Measurements from ENCODE around the gene PYROXD2. TPM values are rescaled to one million over a fixed set of nuclear protein-coding genes. Genes with fewer than 3 reads are reported as not detected.
"Not testable (repeated sequence)": the region's sequence is repeated elsewhere in the genome, so short reads cannot be mapped to it uniquely, and the experiment has no call there.

Gene PYROXD2
- total RNA-seq, 1 donor from 2014 or later: 8.6 TPM

DNA sequence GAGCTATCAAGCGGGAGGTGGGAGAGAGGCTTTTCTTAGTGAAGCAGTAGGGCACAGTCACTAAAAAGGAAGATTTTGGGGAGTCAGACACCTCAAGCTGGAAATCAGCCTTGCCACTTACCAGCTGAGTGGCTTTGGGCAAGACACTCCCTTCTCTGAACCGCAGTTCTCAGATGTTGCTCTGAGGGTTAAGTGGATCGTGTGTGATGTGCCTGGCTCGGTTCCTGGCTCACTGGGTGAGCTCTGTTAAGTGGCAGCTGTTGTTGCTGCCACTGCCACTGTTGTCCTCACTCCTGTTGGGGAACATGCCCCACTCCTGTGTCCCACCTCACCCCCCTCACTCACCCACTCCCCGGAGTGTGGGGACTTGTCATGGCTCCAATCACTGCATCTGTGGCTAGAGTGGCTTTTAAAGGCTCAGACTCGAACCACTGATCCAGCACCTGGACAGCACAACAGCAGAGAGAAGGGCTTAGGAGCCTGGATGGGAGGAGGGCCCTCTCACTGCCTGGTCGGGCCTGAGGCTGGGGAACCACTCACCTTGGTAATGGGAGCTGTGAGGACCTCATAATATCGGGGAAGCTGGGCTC, 20.0 kb downstream of the PYROXD2 start:
- intact Hi-C loops (cut with micrococcal nuclease): no loop called here

DNA sequence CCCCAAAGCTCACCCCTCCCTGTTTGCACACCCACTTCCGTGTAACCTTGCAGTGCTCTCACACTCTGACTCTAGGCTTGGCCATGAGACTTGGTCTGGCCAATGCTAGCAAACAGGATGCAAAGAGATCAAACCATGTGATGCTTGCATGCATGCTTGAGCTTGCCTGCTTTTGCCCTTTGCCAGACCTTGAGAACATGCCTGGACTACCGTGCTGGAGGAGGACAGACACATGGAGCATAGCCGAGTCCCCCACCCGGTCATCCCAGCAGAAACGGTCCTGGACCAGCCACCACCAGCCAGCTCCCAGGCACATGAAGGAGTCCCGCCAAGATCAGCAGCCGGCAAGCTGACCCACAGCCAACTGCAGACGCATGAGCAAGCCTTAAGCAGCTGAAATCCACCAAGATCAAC, 23.4 kb downstream of the PYROXD2 start:
- intact Hi-C loops (cut with micrococcal nuclease): no loop called here

DNA sequence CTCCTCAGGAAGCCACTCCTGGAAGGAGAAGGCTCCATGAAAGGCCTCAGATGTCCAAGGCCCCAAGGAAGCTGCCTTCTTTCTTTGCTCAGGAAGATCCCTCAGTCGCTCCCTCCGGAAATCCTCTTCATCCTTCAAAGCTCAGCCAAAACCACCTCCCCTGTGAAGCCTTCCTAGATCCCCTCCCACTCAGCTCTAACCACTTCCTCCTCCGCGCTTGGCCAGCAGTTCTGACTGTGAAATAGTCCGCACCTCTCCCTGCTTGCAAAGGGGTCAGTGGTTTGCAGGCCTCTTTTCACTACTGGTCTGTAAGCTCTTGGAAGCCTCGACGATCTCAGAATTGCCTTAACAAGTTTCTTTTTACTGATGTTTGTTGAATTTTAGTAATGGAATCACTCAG, 23.9 kb downstream of the PYROXD2 start:
- intact Hi-C loops (cut with micrococcal nuclease): no loop called here

DNA sequence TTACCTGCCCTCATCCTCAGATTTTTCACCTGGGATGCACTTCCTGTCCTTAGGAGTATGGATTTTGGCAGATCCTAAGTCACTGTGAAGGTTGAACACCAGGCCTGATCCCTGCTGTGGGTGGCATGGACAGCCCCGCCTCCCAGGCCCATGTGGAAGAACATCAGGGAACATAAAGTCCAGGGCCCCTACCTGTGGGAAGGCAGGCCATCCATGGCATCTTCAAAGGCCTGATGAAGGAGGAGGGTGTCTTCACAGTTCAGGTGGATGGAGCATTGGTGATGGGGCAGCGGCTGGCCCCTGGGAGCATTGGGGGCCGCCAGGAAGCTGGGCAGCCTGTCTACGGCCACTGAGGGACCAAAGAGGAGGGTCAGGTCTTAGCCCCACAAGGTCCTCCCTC, 24.6 kb downstream of the PYROXD2 start:
- intact Hi-C loops (cut with micrococcal nuclease): no loop called here

DNA sequence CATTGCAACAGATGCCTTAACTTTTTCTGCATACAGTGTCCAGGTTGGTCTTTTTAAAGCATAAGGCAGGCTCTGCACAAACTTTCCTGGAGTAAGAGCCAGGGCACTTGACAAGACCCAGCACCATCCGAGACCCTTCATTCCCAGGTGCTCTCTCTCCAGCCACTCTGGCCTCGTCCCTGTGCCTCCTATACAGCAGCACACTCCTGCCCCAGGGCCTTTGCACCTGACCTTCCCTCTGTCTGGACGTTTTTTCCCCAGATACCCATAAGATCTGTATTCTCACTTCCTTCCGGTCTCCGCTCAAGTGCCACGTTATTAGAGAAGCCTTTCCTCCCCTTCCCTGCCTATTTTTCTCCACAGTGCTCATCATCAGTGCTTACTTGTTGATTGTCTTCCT, 25.6 kb downstream of the PYROXD2 start:
- intact Hi-C loops (cut with micrococcal nuclease): no loop called here

DNA sequence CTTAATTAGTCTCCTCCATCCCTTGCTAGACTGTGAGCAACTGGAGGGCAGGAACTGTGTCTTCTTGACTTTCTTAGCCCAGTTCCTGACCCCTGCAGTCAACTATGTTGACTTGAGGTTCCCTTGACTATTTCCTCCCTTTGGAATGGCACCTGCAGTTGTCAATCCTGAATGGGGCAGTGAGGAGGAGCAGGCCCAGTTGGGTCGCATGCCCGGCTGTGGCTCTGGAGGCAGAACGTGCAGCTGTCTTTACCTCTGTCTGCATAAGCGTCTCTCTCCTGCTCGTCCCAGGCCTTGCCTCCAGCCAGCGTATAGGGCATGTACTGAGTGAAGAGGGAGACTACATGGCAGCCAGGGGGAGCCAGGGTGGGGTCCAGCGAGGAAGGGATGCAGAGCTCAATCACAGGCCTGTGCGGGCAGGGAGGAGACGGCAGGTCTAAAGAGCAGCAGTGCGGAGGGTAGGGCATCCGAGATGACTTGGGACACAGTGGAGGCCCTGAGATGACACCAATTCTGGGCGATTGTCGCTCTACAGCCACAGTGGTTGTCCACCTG, 26.8 kb downstream of the PYROXD2 start:
- intact Hi-C loops (cut with micrococcal nuclease): no loop called here

DNA sequence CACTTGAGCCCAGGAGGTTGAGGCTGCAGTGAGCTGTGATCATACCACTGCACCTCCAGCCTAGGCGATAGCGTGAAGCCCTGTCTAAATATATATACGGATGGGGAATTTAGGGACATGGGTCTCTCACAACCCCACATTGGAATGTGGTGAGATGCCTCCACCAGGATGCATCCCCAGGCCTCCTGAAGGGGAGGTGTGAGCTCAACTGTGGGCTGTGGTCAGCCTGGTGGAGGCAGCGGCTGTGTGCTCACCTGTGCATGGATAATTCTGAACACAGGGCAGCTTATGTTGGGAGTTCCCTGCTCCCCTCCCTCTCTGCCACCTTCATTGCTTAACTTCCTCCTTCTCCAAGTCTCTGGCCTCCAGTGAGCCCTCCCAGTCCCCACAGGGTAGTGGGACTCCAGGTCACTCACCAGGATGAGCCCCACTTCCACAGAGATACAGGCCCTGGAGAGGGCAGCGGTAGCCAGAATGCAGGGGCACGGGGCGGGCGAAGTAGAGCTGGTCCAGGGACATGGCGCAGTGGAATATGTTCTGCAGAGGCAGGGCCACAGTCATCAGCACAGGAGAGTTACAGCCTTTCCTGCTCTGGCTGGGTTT, 30.4 kb downstream of the PYROXD2 start:
- intact Hi-C loops (cut with micrococcal nuclease): no loop called here

DNA sequence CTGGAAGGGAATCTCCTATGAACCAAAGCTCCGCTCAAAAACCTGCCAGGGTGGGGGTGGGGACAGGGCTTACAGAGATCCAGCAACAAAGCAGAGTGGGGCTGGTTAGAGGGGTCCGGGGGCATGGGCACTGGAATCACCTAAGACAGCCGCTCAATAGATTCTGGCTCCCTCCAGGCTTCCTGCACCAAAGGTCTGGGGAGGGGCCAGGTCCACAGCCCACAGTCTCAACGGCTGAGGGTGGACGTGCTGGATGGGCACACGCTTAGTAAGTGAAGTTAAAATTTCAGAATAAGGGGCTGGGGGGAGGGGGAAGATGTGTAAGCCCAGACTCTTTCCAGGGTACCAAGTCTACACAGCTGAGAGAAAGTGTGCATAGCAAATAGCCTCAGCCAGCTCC, 31.1 kb downstream of the PYROXD2 start:
- intact Hi-C loops (cut with micrococcal nuclease): no loop called here

DNA sequence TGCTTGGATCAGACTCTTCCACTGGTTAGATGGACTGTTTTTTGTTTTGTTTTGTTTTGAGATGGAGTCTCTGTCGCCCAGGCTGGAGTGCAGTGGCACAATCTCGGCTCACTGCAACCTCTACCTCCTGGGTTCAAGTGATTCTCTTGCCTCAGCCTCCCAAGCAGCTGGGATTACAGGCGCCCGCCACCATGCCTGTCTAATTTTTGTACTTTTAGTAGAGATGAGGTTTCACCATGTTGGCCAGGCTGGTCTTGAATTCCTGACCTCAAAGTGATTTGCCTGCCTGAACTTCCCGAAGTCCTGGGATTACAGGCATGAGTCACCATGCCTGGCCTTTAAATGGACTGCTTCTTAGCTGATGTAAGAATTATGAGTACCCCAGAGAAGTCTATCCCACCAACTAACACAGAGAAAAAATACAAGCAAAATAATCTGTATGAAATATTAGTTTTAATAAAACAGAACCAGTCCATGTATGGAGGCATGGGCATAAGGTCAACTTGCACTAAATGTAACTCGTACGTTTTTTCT, 31.8 kb downstream of the PYROXD2 start:
- intact Hi-C loops (cut with micrococcal nuclease): not testable (repeated sequence)

DNA sequence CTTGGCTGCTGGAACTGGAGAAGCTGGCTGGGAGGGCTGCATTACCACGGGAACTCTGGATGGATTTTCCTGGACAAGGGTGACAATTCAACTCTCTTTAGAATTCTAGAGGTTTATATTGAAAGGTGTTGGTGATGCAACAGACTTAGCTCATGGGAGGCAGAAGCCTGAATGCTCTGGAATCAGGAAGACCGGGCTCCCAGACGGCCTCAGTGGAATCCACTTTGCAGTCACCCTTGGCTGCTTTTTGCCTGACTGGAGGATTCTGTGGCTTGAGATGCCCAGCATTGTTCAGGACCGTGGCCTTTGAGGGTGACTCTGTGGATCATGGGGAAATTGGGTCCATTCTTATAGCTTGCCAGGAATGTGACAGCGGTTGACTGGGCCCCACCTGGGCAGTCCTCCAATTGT, 32.3 kb downstream of the PYROXD2 start:
- intact Hi-C loops (cut with micrococcal nuclease): no loop called here

DNA sequence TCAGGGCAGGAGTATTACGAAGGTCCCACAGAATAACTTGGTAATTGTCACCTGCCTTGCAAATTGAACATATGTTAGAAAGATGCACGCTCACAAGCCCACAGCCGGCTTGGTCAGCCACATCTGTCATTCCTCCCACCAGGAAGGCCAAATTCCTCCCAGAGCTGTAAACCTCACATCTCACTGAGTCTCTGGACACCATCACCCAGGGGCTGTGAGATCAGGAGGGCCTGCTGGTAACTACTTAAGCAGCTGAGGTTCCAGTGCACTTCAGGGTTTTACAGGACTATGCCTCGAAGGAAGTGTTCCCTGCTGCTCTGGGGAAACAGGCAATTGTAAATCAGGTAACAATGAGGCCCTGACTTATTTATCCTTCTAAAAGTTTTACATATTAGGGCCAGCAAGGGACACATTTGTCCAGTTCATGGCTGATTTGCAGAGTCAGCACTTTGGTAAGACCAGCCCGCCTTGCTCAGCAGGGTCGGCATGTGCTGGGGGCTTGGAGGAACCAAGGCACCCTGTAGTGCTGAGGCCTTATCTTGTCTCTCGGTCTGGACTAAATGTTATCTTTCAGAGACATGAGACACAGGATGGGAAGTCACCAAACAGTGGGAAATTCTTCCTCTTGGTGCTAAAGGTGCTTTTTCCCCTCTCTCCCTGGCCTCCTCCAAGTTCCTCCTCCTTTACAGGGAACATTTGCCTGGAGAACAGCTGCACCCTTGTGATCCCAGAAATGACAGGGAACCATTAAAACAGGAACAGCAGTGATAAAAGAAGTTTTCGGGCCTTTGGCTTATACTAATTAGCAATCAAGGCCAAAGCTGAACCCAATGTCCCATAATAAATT, 34.3 kb downstream of the PYROXD2 start:
- intact Hi-C loops (cut with micrococcal nuclease): no loop called here

DNA sequence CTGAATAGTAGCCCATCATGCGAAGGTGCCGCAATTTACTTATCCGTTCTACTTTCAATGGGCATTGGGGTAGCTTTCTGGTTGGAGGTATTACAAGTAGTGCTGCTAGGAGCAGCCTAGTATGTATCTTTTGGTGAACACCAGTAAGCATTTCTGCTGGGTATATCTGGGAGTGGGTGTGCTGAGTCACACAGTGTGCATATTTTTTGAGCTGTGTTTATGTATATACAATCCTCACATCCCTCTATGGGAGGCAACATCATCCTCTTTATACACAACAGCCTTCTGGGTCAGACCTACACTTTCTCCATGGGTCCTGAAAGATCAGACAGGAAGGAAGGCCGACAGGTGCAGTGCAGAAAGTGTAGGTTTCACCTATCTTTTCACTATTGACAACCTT, 36.3 kb downstream of the PYROXD2 start:
- intact Hi-C loops (cut with micrococcal nuclease): no loop called here

DNA sequence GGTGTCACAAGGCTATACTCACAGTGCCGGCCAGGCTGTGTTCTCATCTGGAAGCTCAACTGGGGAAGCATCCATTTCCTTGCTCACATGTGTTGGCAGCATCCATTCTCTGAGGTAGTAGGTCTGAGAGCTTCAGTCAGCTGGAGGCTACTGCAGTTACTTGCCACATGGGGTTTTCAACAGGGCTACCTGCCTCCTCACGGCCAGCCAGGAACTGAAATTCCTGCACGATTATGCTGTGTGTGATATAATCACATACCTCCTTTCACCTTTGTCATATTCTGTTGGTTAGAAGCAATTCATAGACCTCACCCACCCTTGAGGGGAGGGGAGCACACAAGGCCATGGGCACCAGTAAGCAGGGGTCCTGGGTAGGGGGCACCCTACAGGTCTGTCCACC, 37.4 kb downstream of the PYROXD2 start:
- intact Hi-C loops (cut with micrococcal nuclease): no loop called here

DNA sequence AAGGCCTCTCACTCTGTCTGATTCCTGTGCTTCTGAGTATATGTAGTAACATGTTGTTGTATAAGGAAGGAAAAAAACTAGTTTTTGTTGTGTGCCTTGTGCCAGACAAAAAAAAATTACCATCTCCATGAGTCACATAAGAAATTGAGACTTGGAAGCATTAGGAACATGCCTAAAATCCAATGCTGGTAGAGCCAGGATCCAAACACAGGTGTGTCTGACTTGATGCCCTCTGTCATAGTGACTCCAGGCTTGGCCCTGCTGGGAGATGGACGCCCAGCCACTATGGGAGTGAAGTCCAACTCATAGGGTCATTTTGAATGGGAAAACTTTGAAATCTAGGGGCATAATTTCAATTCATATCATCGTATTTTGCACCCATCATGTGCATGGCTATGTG, 38.0 kb downstream of the PYROXD2 start:
- intact Hi-C loops (cut with micrococcal nuclease): no loop called here

DNA sequence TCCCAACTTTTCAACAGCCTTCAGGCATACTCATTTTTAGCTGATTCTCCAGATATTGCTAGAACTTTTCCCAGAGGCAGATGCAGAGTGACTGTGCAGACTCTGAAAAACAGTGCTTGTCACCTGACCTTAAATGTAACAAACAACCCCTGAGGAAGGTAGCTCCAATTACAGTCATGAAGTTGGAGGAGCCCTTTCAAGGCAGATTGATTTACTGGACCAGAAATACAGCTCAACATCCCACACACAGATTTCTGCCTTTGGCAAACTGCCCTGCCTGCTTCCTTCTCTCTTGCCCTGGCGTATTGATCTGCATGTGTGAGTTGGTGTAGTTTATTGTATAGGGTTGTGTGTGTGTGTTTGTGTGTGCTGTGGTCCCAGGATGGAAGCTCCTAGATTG, 38.5 kb downstream of the PYROXD2 start:
- intact Hi-C loops (cut with micrococcal nuclease): no loop called here

DNA sequence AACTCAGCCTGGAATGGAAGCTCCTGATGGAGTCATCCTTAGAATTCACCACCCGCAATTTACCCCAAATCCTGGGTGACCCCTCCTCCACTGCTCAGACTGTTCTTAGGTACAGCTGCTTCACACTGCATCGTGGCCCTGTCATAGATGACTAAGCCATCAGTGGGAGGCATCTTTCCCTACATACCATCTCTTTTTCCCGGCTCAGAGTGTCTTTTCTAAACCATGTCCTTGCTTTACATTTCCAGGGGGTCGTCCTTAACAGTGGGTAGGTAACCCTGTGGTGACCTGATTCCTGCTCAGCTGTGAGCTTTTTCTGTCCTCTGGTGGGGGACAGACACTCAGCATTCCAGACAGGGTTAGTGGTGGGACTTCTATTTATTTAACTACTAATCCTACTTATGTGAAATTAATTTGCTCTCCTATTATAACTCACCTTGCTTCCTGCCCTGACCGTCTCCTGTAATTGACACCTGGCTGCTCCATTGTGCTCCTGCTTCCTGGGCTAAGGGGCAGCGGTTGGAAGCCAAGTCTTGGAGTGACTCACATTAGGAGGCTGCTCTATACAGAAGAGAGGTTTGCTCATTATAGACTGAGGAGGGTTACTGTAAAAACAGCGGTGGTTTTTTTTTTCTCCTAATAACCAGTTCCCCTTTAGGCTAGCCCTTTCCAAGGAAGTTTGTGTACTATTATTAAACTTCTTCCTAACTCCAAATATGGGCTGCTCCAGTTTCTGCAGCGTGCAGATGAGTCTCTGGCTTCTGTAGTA, 40.6 kb downstream of the PYROXD2 start:
- intact Hi-C loops (cut with micrococcal nuclease): no loop called here

DNA sequence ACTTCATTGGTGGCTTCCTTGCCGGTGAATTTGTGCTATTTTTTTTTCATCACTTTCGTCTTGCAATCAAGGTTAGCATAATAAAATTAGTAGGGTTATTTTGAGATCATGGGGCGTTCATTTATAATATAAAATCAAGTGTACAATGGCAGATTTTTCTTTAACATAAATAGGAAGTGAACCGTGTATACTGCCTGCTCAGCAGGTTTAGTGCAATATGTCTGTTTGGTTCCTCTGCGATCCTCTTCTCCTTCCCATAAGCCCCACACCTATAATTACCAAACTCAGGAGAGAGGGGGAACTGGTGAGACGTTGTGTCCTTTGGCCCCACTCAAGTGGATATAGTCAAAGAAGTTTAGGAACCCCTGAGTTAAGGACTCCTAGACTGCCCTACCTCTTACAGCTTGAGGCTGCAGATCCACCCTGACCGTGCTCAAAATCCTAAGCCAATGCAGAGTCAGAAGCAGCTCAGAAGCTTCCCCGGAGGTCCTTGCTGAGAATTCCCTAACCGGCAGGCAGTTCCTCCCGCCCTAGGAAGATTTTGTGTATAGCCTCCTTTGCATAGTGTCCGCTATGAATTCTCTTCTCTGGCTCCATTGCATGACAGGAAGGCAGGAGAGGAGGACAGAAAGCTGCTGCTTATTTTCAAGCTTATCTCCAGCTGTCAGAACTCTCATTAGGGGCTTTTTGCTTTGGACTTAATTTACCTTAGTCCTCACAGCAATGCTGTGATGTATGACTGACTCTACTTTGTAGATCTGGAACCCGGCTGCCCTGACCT, 41.5 kb downstream of the PYROXD2 start:
- intact Hi-C loops (cut with micrococcal nuclease): no loop called here

DNA sequence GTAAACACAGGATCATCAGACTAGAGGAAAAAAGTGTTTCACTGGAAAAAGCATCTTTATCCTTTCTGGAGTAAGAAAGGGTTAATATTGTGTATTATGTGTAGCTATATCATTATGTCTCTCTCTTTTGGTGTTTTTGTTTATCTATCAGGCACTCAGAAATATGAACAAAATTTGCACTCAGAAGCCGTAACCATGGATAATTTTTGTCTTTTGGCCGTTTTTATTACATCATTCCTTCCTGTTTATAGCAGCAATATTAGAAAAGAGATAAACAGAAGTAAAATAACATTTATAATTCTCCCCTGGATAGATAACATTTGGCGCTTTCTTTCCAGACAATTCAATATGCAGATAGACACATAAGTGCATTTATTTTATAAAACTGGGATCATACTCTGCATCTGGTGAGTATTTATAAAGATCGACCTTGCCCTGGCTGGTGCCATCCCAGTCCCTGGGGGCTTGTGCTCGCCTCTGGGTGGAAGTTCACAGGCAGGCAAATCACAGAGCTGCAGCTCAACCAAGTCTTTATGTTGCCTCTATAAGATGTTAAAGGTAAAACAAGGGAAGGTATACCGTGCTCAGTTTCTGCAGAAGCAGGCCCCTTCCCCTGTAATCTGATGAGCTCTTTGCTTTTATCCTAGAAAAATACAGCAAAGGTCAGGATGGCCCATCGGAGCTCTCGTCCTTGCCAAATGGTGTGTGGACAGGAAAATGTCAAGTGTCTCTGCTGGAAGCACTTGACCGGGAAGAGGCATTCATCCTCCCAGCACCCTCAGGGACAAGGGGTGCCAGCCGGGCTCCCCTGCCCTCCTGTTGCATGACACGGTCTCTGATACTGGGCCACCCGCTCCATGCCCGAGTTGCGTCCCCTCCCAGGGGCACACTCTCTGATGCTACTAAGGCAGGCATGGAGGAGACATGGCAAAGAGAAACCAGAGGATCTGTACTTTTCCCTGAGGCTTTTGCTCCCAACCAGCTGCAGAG, 43.9 kb downstream of the PYROXD2 start:
- intact Hi-C loops (cut with micrococcal nuclease): no loop called here

DNA sequence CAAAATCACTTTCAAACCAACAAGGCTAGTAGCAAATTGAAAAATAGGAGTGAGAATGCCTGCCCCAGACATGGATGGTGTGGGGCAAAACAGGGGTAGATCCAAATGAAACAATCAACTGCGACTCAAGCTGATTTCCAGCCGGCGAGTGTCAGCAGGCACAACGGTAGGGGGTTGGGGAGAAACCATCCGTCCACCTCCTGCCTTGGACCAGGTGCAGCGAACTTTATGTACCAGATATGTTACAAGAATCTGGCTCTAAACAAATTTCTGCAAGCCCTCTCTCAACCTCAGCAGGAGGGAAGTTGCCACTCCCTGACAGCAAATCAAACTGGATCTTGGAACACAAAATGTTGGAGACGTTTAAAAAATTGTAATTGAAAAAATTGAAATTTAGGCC, 45.2 kb downstream of the PYROXD2 start:
- intact Hi-C loops (cut with micrococcal nuclease): no loop called here
